AML-193 (cell line): ENCODE measurements around the gene SYNPO2.

Experiments used
- DNase-seq, 2 experiments: peaks; one replicate each; lab custom pipeline; 2025; lab: John Stamatoyannopoulos, UW

The SYNPO2 gene

DNA sequence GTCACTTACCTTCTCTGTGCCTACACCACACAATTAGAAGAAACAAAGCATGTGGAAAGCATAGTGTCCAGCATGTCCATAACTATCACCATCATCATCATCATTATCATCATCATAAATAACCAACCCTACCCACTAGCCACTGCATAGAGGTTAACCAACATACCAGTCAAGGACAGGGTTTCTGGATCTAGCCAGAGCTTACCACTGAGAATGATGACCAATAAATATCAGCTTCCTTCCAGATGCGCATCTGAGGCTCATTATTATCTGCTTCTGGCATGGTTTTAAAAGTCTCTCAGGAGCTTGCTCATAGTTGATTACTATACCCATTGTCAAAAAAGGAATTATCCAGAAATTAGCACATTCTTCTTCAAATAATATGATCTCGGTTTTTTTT, 221.5 kb downstream of the SYNPO2 start:
- no peak for DNase-seq
